Thymus (tissue), 11 donors: ENCODE results near the gene MFSD12. TPM values are rescaled to one million over a fixed set of nuclear protein-coding genes. Genes with fewer than 3 reads are reported as not detected.
"Not testable (repeated sequence)": the region's sequence is repeated elsewhere in the genome, so short reads cannot be mapped to it uniquely, and the experiment has no call there.

Source experiments
- DNase-seq, 9 donors: peaks; one replicate each; pipeline ENCODE4 v3.0.0-alpha.2; 2013; ENCODE audit warnings: low spot score in 9 of 9, low read depth in 6 of 9, missing footprints in 1 of 9
- H3K27ac ChIP-seq, 2 donors: one replicate each; pipeline ENCODE4 v1.5.1; 2013; ENCODE audit warnings: control low read depth in 1 of 2, low read depth in 1 of 2, low read length in 1 of 2, mild to moderate bottlenecking in 1 of 2, moderate library complexity in 1 of 2
- H3K27me3 ChIP-seq, 2 donors: one replicate each; pipeline ENCODE4 v1.5.1; 2013; ENCODE audit warnings: low read length in 1 of 2; ENCODE audit not compliant: control insufficient read depth in 2 of 2, insufficient read depth in 1 of 2
- H3K36me3 ChIP-seq, 2 donors: one replicate each; pipeline ENCODE4 v1.5.1; 2013; ENCODE audit warnings: low read length in 1 of 2, mild to moderate bottlenecking in 1 of 2, moderate library complexity in 1 of 2; ENCODE audit not compliant: control insufficient read depth in 2 of 2, insufficient read depth in 2 of 2
- H3K4me1 ChIP-seq, 2 donors: one replicate each; pipeline ENCODE4 v1.5.1; 2013; ENCODE audit warnings: low read length in 2 of 2; ENCODE audit not compliant: control insufficient read depth in 2 of 2, insufficient read depth in 2 of 2
- H3K4me3 ChIP-seq, 2 donors: one replicate each; pipeline ENCODE4 v1.5.1; 2013; ENCODE audit warnings: low read length in 2 of 2, control low read depth in 1 of 2, mild to moderate bottlenecking in 1 of 2
- H3K9me3 ChIP-seq, 2 donors: one replicate each; pipeline ENCODE4 v1.5.1; 2013; ENCODE audit warnings: low read length in 1 of 2, mild to moderate bottlenecking in 1 of 2; ENCODE audit not compliant: control insufficient read depth in 2 of 2, insufficient read depth in 1 of 2
- WGBS: extraction: QIAGEN DNeasy Blood & Tissue Kit; methylation state at CpG from one replicate; pipeline ENCODE4 v1.1.7; 2013; 5-methylcytosine and 5-hydroxymethylcytosine counted together
- polyA plus RNA-seq: library from polyadenylated mRNA; stranded (reverse); fragments of 200-250 nt; gene quantifications from one replicate; pipeline ENCODE4 v1.2.3, GENCODE V29; 2013
- total RNA-seq: library from RNA; stranded (reverse); fragments of 120-200 nt; gene quantifications from one replicate; pipeline ENCODE4 v1.2.4, GENCODE V29; 2013
- donor health status: healthy.

Gene MFSD12
- total and polyA plus RNA-seq, 2 donors = 47.5 to 76.0 TPM

GRCh38 chr19:3589949-3590348, 32.6 kb upstream of the MFSD12 start:
- Histone ChIP-seq H3K27me3 (peaks cover 10 to 26% of the 10 kb centered on the region in 2 donors), H3K4me3 (no peak overlapping the region), H3K27ac (no peak overlapping the region), H3K4me1 (peaks cover 3 to 5% of the 10 kb centered on the region in 2 donors), H3K9me3 (peaks cover 0 to 36% of the 10 kb centered on the region in 2 donors), H3K36me3 (no peaks in the 10 kb centered on the region)
- DNase-seq = no peak
- WGBS = 98% methylated on average over 22 of the region's 22 CpGs

- WGBS = 97% methylated on average over 11 of the region's 11 CpGs
- Histone ChIP-seq H3K27ac (no peak overlapping the region), H3K4me3 (no peak overlapping the region), H3K36me3 (no peaks in the 10 kb centered on the region), H3K9me3 (peaks cover 0 to 36% of the 10 kb centered on the region in 2 donors), H3K4me1 (peaks cover 3 to 5% of the 10 kb centered on the region in 2 donors), H3K27me3 (peaks cover 14 to 31% of the 10 kb centered on the region in 2 donors)
- DNase-seq = no peak
Measured at GRCh38 chr19:3589439-3589838, 32.1 kb upstream of the MFSD12 start.

- no peak overlapping the region for H3K4me3 ChIP-seq
- no peak for DNase-seq
- H3K9me3 ChIP-seq = peaks cover 0 to 28% of the 10 kb centered on the region in 2 donors
- H3K27ac ChIP-seq = no peak overlapping the region
- WGBS = 91% methylated on average over 31 of the region's 31 CpGs
- H3K4me1 ChIP-seq = peaks cover 3 to 5% of the 10 kb centered on the region in 2 donors
- peaks cover 14 to 34% of the 10 kb centered on the region in 2 donors for H3K27me3 ChIP-seq
- no peaks in the 10 kb centered on the region for H3K36me3 ChIP-seq
Measured at GRCh38 chr19:3586707-3587346, 29.4 kb upstream of the MFSD12 start.

GRCh38 chr19:3586127-3586626, 28.8 kb upstream of the MFSD12 start:
- peak in 2 of 9 donors; percentile 44 to 52 for DNase-seq
- H3K36me3 ChIP-seq = no peaks in the 10 kb centered on the region
- peak overlapping the region in 1 of 2 donors; percentile 42 for H3K4me3 ChIP-seq
- peaks cover 14 to 34% of the 10 kb centered on the region in 2 donors for H3K27me3 ChIP-seq
- H3K27ac ChIP-seq = no peak overlapping the region
- 34% methylated on average over 16 of the region's 16 CpGs for WGBS
- H3K4me1 ChIP-seq = peaks cover 3 to 5% of the 10 kb centered on the region in 2 donors
- H3K9me3 ChIP-seq = peaks cover 0 to 22% of the 10 kb centered on the region in 2 donors

- H3K4me3 ChIP-seq = peak within 1 kb of the TSS in 1 of 2 donors; percentile 42
- peaks cover 3 to 5% of the 10 kb centered on the region in 2 donors for H3K4me1 ChIP-seq
- H3K9me3 ChIP-seq = peaks cover 0 to 15% of the 10 kb centered on the region in 2 donors
- no peak for DNase-seq
- H3K36me3 ChIP-seq = no peaks in the 10 kb centered on the region
- 2% methylated on average over 84 of the region's 84 CpGs for WGBS
- peaks cover 14 to 34% of the 10 kb centered on the region in 2 donors for H3K27me3 ChIP-seq
- H3K27ac ChIP-seq = no peak within 1 kb of the TSS
Measured at GRCh38 chr19:3585301-3586126, 28.1 kb upstream of the MFSD12 start, which contains the start of gene GIPC3. Gene GIPC3 (plus strand): TSS chr19:3585478. CDS start chr19:3585598, 120 bp downstream.

- H3K4me3 ChIP-seq, H3K9me3 ChIP-seq, H3K4me1 ChIP-seq, H3K36me3 ChIP-seq, DNase-seq, H3K27ac ChIP-seq: not testable (repeated sequence)
- H3K27me3 ChIP-seq = peaks cover 14 to 34% of the 10 kb centered on the region in 2 donors
- WGBS = 98% methylated on average over 15 of the region's 15 CpGs
Measured at GRCh38 chr19:3584036-3584802, 26.8 kb upstream of the MFSD12 start.

GRCh38 chr19:3581792-3582191, 24.4 kb upstream of the MFSD12 start:
- not testable (repeated sequence) for H3K27ac ChIP-seq
- peaks cover 14 to 31% of the 10 kb centered on the region in 2 donors for H3K27me3 ChIP-seq

GRCh38 chr19:3580156-3580934, 23.0 kb upstream of the MFSD12 start:
- WGBS = 86% methylated on average over 11 of the region's 11 CpGs
- H3K27ac ChIP-seq = no peak overlapping the region
- H3K27me3 ChIP-seq = peaks cover 8 to 16% of the 10 kb centered on the region in 2 donors
- H3K9me3 ChIP-seq = no peaks in the 10 kb centered on the region
- H3K4me1 ChIP-seq = peaks cover 0 to 9% of the 10 kb centered on the region in 2 donors
- no peak for DNase-seq
- peaks cover 11 to 34% of the 10 kb centered on the region in 2 donors for H3K36me3 ChIP-seq
- H3K4me3 ChIP-seq = no peak overlapping the region

More at GRCh38 chr19:3581792-3582191, 24.4 kb upstream of the MFSD12 start:
- 88% methylated on average over 4 of the region's 4 CpGs for WGBS
- H3K4me3 ChIP-seq, H3K9me3 ChIP-seq, H3K4me1 ChIP-seq, DNase-seq: not testable (repeated sequence)
- peaks cover 0 to 20% of the 10 kb centered on the region in 2 donors for H3K36me3 ChIP-seq
